CD4-positive, alpha-beta T cell (primary cell): ENCODE measurements around the gene TRPM1. TPM values are rescaled to one million over a fixed set of nuclear protein-coding genes. Genes with fewer than 3 reads are reported as not detected.

Source experiments
- ATAC-seq: fragments of 200-7000 bp; cut with Tn5 transposase; one replicate; pipeline ENCODE4 v1.10.0; 2022; ENCODE audit warnings: mild to moderate bottlenecking; ENCODE audit not compliant: poor library complexity
- CTCF ChIA-PET: fragments of 350-600 bp; sonication (Branson Sonifier 250); formaldehyde crosslinking; loops from one replicate; lab custom pipeline; 2021; ENCODE audit warnings: antibody characterized with exemption, inconsistent platforms; lab: Charles Lee
- POLR2A ChIA-PET: fragments of 350-600 bp; sonication (Branson Sonifier 250); formaldehyde crosslinking; loops from one replicate; lab custom pipeline; 2021; ENCODE audit warnings: antibody characterized with exemption, inconsistent platforms; lab: Charles Lee
- DNase-seq, 14 experiments: peaks; one replicate each; pipeline ENCODE4 v3.0.0-alpha.2; 2013 to 2020; ENCODE audit warnings: mixed read lengths in 2 of 14
- H3K27ac ChIP-seq, 2 donors: one replicate each; pipeline versions ENCODE4 v1.5.1 to v1.7.0; 2013; ENCODE audit warnings: low read length in 2 of 2, low read depth in 1 of 2, mild to moderate bottlenecking in 1 of 2
- H3K27me3 ChIP-seq, 2 experiments: 1 replicate in 1 of 2; 2 replicates in 1 of 2; pipeline versions ENCODE4 v1.6.1 to v1.7.0; 2013; ENCODE audit warnings: low read length in 2 of 2, control low read depth in 1 of 2, mild to moderate bottlenecking in 1 of 2, moderate library complexity in 1 of 2; ENCODE audit not compliant: insufficient read depth in 2 of 2, control insufficient read depth in 1 of 2
- H3K36me3 ChIP-seq: one replicate; pipeline ENCODE4 v1.6.1; 2013; ENCODE audit warnings: low read length, control low read depth; ENCODE audit not compliant: insufficient read depth
- H3K4me1 ChIP-seq: one replicate; pipeline ENCODE4 v1.6.1; 2013; ENCODE audit warnings: low read length, control low read depth; ENCODE audit not compliant: insufficient read depth
- H3K4me3 ChIP-seq: one replicate; pipeline ENCODE4 v1.5.1; 2013; ENCODE audit warnings: mild to moderate bottlenecking, low read length, moderate library complexity
- H3K9me3 ChIP-seq, 2 experiments: 1 replicate in 1 of 2; 2 replicates in 1 of 2; pipeline versions ENCODE4 v1.6.1 to v1.7.0; 2013; ENCODE audit warnings: low read length in 2 of 2, mild to moderate bottlenecking in 2 of 2, control low read depth in 1 of 2, moderate library complexity in 1 of 2; ENCODE audit not compliant: control insufficient read depth in 1 of 2, insufficient read depth in 1 of 2
- H3K27ac Mint-ChIP-seq: one replicate; pipeline ENCODE4 v1.8.0; 2020; ENCODE audit warnings: mixed read lengths
- H3K27me3 Mint-ChIP-seq: one replicate; pipeline ENCODE4 v1.8.0; 2021; ENCODE audit warnings: mixed read lengths
- H3K36me3 Mint-ChIP-seq: one replicate; pipeline ENCODE4 v1.8.0; 2021; ENCODE audit warnings: low read depth, mixed read lengths
- H3K4me1 Mint-ChIP-seq: one replicate; pipeline ENCODE4 v1.8.0; 2021; ENCODE audit warnings: low read depth, mixed read lengths
- H3K4me3 Mint-ChIP-seq: one replicate; pipeline ENCODE4 v1.8.0; 2020; ENCODE audit warnings: mild to moderate bottlenecking, mixed read lengths
- H3K9me3 Mint-ChIP-seq: one replicate; pipeline ENCODE4 v1.8.0; 2020; ENCODE audit warnings: mixed read lengths
- intact Hi-C, 2 experiments: fragments of 100-400 bp; cut with DNase I in 1 of 2; cut with micrococcal nuclease in 1 of 2; formaldehyde crosslinking; loops; one replicate each; pipeline versions ENCODE4 v1.15.1 to v1.9.0; 2023 to 2025; cut with DNase I, micrococcal nuclease
- total RNA-seq, 174 experiments: library from RNA in 2 of 174; stranded (reverse) in 2 of 174; gene quantifications; one replicate each; pipeline ENCODE4 v1.2.3 and lab custom pipeline; 2021 to 2026
- TF ChIP-seq, protein P1 (sequence below): fragments of 200-600 bp; IDR thresholded peaks from one replicate; pipeline ENCODE4 v1.8.0; 2022; ENCODE audit warnings: antibody characterized with exemption, mild to moderate bottlenecking

Gene TRPM1
- total RNA-seq, 2 experiments from 2014 or later: not detected

DNA sequence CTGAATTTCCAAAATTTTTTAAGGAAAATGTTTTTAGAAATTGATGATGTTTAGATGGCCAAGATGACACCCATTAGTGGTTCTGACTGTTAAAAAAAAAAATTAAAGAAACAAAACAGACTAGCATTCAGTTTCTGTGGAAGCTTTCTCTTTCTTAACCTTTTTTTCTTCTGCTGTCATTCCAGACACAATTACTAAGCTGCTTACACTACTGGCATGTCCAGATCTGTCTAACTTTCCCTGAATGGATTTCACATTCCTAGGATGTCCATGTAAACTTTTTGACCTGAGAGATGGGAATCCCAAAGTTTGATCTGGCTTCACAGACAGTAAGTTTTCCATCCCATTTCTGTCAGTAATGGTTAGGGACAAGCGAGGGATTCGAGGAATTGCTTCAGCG lies 99.8 kb downstream of the TRPM1 start:
- TF ChIP-seq, protein P1, sequence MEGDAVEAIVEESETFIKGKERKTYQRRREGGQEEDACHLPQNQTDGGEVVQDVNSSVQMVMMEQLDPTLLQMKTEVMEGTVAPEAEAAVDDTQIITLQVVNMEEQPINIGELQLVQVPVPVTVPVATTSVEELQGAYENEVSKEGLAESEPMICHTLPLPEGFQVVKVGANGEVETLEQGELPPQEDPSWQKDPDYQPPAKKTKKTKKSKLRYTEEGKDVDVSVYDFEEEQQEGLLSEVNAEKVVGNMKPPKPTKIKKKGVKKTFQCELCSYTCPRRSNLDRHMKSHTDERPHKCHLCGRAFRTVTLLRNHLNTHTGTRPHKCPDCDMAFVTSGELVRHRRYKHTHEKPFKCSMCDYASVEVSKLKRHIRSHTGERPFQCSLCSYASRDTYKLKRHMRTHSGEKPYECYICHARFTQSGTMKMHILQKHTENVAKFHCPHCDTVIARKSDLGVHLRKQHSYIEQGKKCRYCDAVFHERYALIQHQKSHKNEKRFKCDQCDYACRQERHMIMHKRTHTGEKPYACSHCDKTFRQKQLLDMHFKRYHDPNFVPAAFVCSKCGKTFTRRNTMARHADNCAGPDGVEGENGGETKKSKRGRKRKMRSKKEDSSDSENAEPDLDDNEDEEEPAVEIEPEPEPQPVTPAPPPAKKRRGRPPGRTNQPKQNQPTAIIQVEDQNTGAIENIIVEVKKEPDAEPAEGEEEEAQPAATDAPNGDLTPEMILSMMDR: no peak
- no peaks in the 10 kb centered on the region for H3K36me3 ChIP-seq
- intact Hi-C loops: no loop called here
- no peak overlapping the region for H3K4me3 ChIP-seq
- Mint-ChIP-seq H3K9me3 (no peaks in the 10 kb centered on the region), H3K36me3 (no peaks in the 10 kb centered on the region), H3K4me1 (peaks cover 7% of the 10 kb centered on the region), H3K27me3 (peaks cover 33% of the 10 kb centered on the region), H3K4me3 (no peak overlapping the region), H3K27ac (no peak overlapping the region)
- H3K27me3 ChIP-seq: peaks cover 0 to 16% of the 10 kb centered on the region in 2 experiments
- no peak overlapping the region for H3K27ac ChIP-seq
- POLR2A ChIA-PET: interaction anchor here (1.0 kb wide), 1 partner anchor 11 kb away, joined by 4 read pairs; the partner anchor contains the start of gene MTMR10
- peaks cover 8% of the 10 kb centered on the region for H3K4me1 ChIP-seq
- CTCF ChIA-PET: no interaction called here
- DNase-seq (no peak), ATAC-seq (no peak)
- peaks cover 0 to 5% of the 10 kb centered on the region in 2 experiments for H3K9me3 ChIP-seq

DNA sequence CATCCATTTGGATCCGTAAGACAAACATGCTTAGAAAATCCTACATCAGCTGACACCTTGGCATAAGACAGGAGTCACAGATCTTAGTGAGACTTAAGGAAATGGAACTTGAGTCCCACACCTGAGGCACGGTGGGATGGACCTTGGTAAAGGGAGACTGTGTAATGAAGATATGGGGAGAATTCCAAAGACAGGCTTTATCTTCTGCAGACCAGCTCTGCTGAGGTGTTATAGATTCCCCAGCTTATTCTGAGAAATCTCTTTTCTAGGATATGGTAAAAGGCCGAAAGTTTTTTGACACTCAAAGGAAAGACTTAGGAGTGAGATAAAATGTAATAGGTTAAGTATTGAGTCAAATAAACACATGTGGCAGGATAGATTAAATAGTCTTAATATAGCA lies 101.8 kb downstream of the TRPM1 start:
- ChIA-PET CTCF (interaction anchor here (1.4 kb wide), 1 partner anchor 11 kb away, joined by 4 read pairs; no protein-coding TSS in a partner anchor), POLR2A (no interaction called here)
- peaks cover 7% of the 10 kb centered on the region for H3K4me1 Mint-ChIP-seq
- no peak for ATAC-seq
- TF ChIP-seq, protein P1: no peak
- intact Hi-C loops: loop anchor here in 1 of 2 experiments (10.0 kb wide), 1 partner anchor 875 kb away; the partner anchor contains the start of gene OTUD7A
- H3K36me3 Mint-ChIP-seq: no peaks in the 10 kb centered on the region
- H3K27ac ChIP-seq: no peak overlapping the region
- peaks cover 23% of the 10 kb centered on the region for H3K27me3 Mint-ChIP-seq
- peaks cover 0 to 5% of the 10 kb centered on the region in 2 experiments for H3K9me3 ChIP-seq
- H3K4me3 ChIP-seq: no peak overlapping the region
- H3K36me3 ChIP-seq: no peaks in the 10 kb centered on the region
- no peak overlapping the region for H3K4me3 Mint-ChIP-seq
- H3K27me3 ChIP-seq: peaks cover 0 to 16% of the 10 kb centered on the region in 2 experiments
- H3K27ac Mint-ChIP-seq: no peak overlapping the region
- no peaks in the 10 kb centered on the region for H3K9me3 Mint-ChIP-seq
- H3K4me1 ChIP-seq: peaks cover 8% of the 10 kb centered on the region
- DNase-seq: no peak

DNA sequence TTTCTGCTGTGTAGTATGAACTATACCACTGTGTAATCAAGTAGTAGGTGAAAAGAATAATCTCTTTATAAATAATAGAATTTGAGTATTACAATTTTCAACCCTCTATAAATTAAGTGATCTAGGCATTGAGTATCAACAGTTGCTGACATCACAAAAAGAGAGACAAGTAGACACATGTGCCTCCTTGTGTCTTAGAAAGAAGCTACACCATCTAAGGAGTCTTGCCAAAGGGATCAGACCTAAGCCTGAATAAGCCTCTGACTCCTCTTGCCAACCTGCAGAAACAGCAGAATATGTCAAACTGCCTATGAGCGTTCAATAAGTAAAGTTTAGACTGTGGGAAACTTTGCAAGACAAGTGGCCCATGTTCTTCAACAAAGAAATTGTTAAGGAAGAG lies 104.3 kb downstream of the TRPM1 start:
- Mint-ChIP-seq H3K9me3 (no peaks in the 10 kb centered on the region), H3K36me3 (peaks cover 3% of the 10 kb centered on the region), H3K27ac (no peak overlapping the region), H3K4me3 (no peak overlapping the region), H3K27me3 (peaks cover 8% of the 10 kb centered on the region), H3K4me1 (peaks cover 4% of the 10 kb centered on the region)
- TF ChIP-seq, protein P1: no peak
- H3K27me3 ChIP-seq: peaks cover 0 to 7% of the 10 kb centered on the region in 2 experiments
- peaks cover 0 to 5% of the 10 kb centered on the region in 2 experiments for H3K9me3 ChIP-seq
- intact Hi-C loops: loop anchor here in 1 of 2 experiments (10.0 kb wide), 1 partner anchor 878 kb away; the partner anchor contains the start of gene OTUD7A
- no peak for DNase-seq
- no peaks in the 10 kb centered on the region for H3K36me3 ChIP-seq
- H3K4me3 ChIP-seq: no peak overlapping the region
- ATAC-seq: no peak
- H3K27ac ChIP-seq: no peak overlapping the region
- ChIA-PET CTCF (no interaction called here), POLR2A (no interaction called here)
- H3K4me1 ChIP-seq: peaks cover under 1% of the 10 kb centered on the region
